Testis (tissue), 2 donors: ENCODE results near the gene ADGRE1.

Experiments used
- CTCF ChIP-seq, 3 experiments: fragments of 450-650 bp in 2 of 3; fragments of 200-600 bp in 1 of 3; sonication (generic) in 1 of 3; IDR thresholded peaks; one replicate each; pipeline ENCODE4 v1.5.1; 2016 to 2019; ENCODE audit warnings: antibody characterized with exemption in 3 of 3, mild to moderate bottlenecking in 2 of 3, moderate library complexity in 1 of 3
- POLR2A ChIP-seq: fragments of 450-650 bp; IDR thresholded peaks from one replicate; pipeline ENCODE4 v1.6.1; 2017; ENCODE audit warnings: antibody characterized with exemption, mild to moderate bottlenecking, moderate library complexity

DNA sequence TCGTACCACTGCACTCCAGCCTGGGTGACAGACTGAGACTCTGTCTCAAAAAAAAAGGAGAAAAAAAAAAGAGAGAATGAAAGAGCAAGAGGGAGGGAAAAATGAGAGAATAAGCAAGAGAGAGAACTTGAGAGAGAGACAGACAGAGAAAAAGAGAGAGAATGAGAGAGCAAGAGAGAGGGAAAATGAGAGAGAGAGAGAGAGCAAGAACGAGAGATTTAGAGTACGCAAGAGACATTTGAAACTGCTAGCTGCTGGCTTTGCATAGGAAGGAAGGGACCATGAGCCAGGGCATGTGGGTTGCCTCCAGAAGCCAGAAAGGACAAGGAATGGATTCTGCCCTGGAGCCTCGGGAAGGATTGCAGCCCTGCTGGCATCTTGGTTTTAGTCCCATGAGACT is 9.6 kb upstream of the ADGRE1 start:
- no peak for TF ChIP-seq CTCF (IDR thresholded peaks at IDR 0.05)
- TF ChIP-seq POLR2A = no peak
